Type B pancreatic cell (in vitro differentiated cells): ENCODE measurements around the gene EHBP1L1. TPM values are rescaled to one million over a fixed set of nuclear protein-coding genes. Genes with fewer than 3 reads are reported as not detected.

Source experiments
- DNase-seq: peaks from one replicate; pipeline ENCODE4 v3.0.0; 2021; ENCODE audit warnings: mixed read lengths; ENCODE audit not compliant: unreplicated experiment; ENCODE audit errors: extremely low spot score
- H3K27ac Mint-ChIP-seq: 2 replicates; pipeline ENCODE4 v1.8.0; 2021; ENCODE audit warnings: mild to moderate bottlenecking, mixed read lengths
- H3K27me3 Mint-ChIP-seq: 2 replicates; pipeline ENCODE4 v1.8.0; 2021; ENCODE audit warnings: mixed read lengths
- H3K36me3 Mint-ChIP-seq: 2 replicates; pipeline ENCODE4 v1.8.0; 2021; ENCODE audit warnings: mixed read lengths
- H3K4me1 Mint-ChIP-seq: one replicate; pipeline ENCODE4 v1.8.0; 2021; ENCODE audit warnings: mixed read lengths; ENCODE audit not compliant: unreplicated experiment
- H3K4me3 Mint-ChIP-seq: 2 replicates; pipeline ENCODE4 v1.8.0; 2021; ENCODE audit warnings: mild to moderate bottlenecking, mixed read lengths
- H3K9me3 Mint-ChIP-seq: 2 replicates; pipeline ENCODE4 v1.8.0; 2021; ENCODE audit warnings: mixed read lengths
- CTCF ChIP-seq: fragments of 200-600 bp; sonication (generic); conservative IDR thresholded peaks from 2 replicates; pipeline ENCODE4 v1.5.0; 2021; ENCODE audit warnings: antibody characterized with exemption, mild to moderate bottlenecking
- total RNA-seq: library from RNA; stranded (reverse); gene quantifications from 2 replicates; pipeline ENCODE4 v1.2.1, GENCODE V29; 2021; ENCODE audit warnings: low replicate concordance

The EHBP1L1 gene
- total RNA-seq, 1 donor from 2014 or later = 14.7 TPM

DNA sequence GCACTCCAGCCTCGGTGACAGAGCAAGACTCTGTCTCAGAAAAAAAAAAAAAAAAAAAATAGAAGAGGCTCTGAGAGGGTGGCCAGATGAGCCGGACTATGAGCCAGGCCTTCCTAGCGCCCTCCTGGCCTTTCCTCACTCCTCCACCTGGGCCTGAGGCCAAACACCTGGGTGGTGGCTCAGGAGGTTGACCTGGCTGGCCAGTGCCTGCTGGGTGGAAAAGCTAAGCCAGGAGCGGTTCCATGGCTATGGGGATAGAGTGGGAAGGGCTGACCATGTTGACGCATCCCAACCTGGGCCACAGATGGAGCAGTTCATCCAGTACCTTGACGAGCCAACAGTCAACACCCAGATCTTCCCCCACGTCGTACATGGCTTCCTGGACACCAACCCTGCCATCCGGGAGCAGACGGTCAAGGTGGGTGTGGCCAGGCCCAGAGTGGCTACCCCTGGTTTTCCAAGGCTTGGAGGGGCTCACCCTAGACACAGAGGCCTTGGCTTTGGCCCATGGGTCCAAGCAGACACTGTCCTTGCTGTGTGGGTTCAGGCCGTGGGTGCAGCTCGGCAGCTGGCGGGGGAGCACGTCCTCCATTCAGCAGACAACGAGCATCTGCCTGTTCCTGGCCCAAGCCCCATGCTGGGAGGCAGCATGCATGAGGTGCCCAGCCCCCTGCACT, 43.3 kb upstream of the EHBP1L1 start:
- Mint-ChIP-seq H3K36me3 (peaks cover 13% of the 10 kb centered on the region), H3K4me3 (no peak overlapping the region), H3K27me3 (no peaks in the 10 kb centered on the region), H3K4me1 (peaks cover 4% of the 10 kb centered on the region), H3K9me3 (no peaks in the 10 kb centered on the region), H3K27ac (no peak overlapping the region)
- TF ChIP-seq CTCF = no peak
- no peak for DNase-seq

DNA sequence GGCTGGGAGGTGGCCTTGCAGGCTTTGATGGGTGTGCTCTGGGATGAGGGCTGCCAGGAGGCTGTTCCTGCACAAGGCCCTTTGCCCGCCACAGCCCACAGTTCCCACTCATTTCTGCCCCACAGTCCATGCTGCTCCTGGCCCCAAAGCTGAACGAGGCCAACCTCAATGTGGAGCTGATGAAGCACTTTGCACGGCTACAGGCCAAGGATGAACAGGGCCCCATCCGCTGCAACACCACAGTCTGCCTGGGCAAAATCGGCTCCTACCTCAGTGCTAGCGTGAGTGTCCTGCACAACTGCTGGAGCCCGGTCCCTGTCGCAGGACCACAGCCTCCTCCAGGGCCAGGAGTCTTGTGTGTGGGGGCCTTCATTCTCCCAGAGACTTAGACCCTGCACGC, 40.8 kb upstream of the EHBP1L1 start:
- TF ChIP-seq CTCF = no peak
- Mint-ChIP-seq H3K4me3 (no peak overlapping the region), H3K36me3 (peaks cover 8% of the 10 kb centered on the region), H3K9me3 (no peaks in the 10 kb centered on the region), H3K27me3 (no peaks in the 10 kb centered on the region), H3K27ac (no peak overlapping the region), H3K4me1 (no peaks in the 10 kb centered on the region)
- no peak for DNase-seq

GRCh38 chr11:65536412-65537295, 39.2 kb upstream of the EHBP1L1 start:
- Mint-ChIP-seq H3K4me1 (peaks cover 8% of the 10 kb centered on the region), H3K4me3 (no peak overlapping the region), H3K9me3 (no peaks in the 10 kb centered on the region), H3K36me3 (peaks cover 6% of the 10 kb centered on the region), H3K27me3 (no peaks in the 10 kb centered on the region), H3K27ac (no peak overlapping the region)
- TF ChIP-seq CTCF = no peak
- DNase-seq = no peak

DNA sequence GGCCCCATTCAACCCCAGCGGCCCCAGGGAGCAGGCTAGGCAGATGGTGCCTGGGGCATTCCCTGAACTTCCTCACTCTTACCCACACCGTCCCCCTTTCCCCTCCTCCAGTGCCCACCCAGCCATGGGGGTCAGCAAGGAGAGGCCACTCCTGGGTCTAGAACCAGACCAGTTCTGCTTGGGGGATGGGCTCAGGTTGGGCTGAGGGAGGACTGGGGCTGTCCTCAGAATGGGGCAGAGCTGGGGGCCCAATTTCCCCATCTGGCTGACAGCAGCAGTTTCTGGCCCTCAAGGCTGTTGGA, 38.6 kb upstream of the EHBP1L1 start:
- TF ChIP-seq CTCF = no peak
- no peak for DNase-seq
- Mint-ChIP-seq H3K27me3 (peaks cover 4% of the 10 kb centered on the region), H3K4me1 (peaks cover 12% of the 10 kb centered on the region), H3K36me3 (peaks cover 6% of the 10 kb centered on the region), H3K4me3 (no peak overlapping the region), H3K27ac (no peak overlapping the region), H3K9me3 (no peaks in the 10 kb centered on the region)

DNA sequence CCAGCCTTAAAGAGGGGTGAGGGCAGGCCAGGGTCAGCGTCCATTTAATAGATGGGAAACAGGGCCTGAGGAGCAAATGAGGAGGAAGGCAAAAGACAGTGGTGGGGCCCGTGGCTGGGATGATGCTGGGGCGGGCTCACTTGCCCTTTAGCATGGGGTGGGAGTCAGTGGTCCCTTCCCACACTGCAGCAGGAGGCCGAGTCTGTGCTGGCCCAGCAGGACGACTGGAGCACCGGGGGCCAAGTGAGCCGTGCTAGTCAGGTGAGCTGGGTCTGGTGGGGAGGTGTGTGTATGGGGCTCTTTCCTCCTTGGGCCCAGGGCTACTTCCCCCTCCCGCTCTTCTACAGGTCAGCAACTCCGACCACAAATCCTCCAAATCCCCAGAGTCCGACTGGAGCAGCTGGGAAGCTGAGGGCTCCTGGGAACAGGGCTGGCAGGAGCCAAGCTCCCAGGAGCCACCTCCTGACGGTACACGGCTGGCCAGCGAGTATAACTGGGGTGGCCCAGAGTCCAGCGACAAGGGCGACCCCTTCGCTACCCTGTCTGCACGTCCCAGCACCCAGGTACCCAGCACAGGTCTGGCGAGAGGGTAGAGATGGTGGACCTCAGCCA, 38.1 kb upstream of the EHBP1L1 start:
- Mint-ChIP-seq H3K9me3 (no peaks in the 10 kb centered on the region), H3K36me3 (peaks cover 8% of the 10 kb centered on the region), H3K27ac (no peak overlapping the region), H3K4me3 (no peak overlapping the region), H3K27me3 (peaks cover 4% of the 10 kb centered on the region), H3K4me1 (peaks cover 12% of the 10 kb centered on the region)
- TF ChIP-seq CTCF = no peak
- DNase-seq = no peak
